Activated CD4-positive, alpha-beta T cell treated with anti-CD3 and anti-CD28 coated beads, Interleukin-2, amount 50 U/mL, for 48 hours (primary cell): ENCODE results near the gene PRKACG.
A peak's percentile ranks its signal among the peaks of the same experiment; 100 is the strongest.
"Not testable (repeated sequence)": the region's sequence is repeated elsewhere in the genome, so short reads cannot be mapped to it uniquely, and the experiment has no call there.

ENCODE experiments used
- DNase-seq, 2 experiments: peaks; one replicate each; pipeline ENCODE4 v3.0.0-alpha.2; 2020

PRKACG gene

GRCh38 chr9:69023650-69024049 is 9.7 kb upstream of the PRKACG start:
- DNase-seq = no peak

- no peak for DNase-seq
These were observed 6.6 kb upstream of the PRKACG start for GRCh38 chr9:69020301-69021145.

- DNase-seq = no peak
These were observed 5.9 kb upstream of the PRKACG start for GRCh38 chr9:69019808-69020207.

- DNase-seq = no peak
These were observed 4.8 kb upstream of the PRKACG start for GRCh38 chr9:69018737-69019136.

- DNase-seq = no peak
These were observed 2.5 kb upstream of the PRKACG start for GRCh38 chr9:69016191-69017096.

GRCh38 chr9:69013382-69013727 is 558 bp downstream of the PRKACG start:
- no peak for DNase-seq

- DNase-seq = no peak
These were observed 1.1 kb downstream of the PRKACG start for GRCh38 chr9:69012696-69013381.

- no peak for DNase-seq
These were observed 4.2 kb downstream of the PRKACG start for GRCh38 chr9:69009708-69010107.

GRCh38 chr9:69004836-69005235 is 9.1 kb downstream of the PRKACG start:
- DNase-seq = no peak

- DNase-seq = no peak
These were observed 10.9 kb downstream of the PRKACG start for GRCh38 chr9:69003051-69003450.

- no peak for DNase-seq
These were observed 12.0 kb downstream of the PRKACG start for GRCh38 chr9:69001921-69002320.

- DNase-seq = peak; percentile 54 to 73
These were observed 14.4 kb downstream of the PRKACG start for GRCh38 chr9:68999393-69000105.

GRCh38 chr9:68998812-68999211 is 15.1 kb downstream of the PRKACG start:
- no peak for DNase-seq

- no peak for DNase-seq
These were observed 15.5 kb downstream of the PRKACG start for GRCh38 chr9:68998385-68998784.

- no peak for DNase-seq
These were observed 16.2 kb downstream of the PRKACG start for GRCh38 chr9:68997666-68998065.

GRCh38 chr9:68996462-68996861 is 17.5 kb downstream of the PRKACG start:
- DNase-seq = no peak

- no peak for DNase-seq
These were observed 18.1 kb downstream of the PRKACG start for GRCh38 chr9:68995776-68996175.

GRCh38 chr9:68991457-68991856 is 22.5 kb downstream of the PRKACG start:
- DNase-seq = no peak

- DNase-seq = not testable (repeated sequence)
These were observed 27.0 kb downstream of the PRKACG start for GRCh38 chr9:68986949-68987348.

- no peak for DNase-seq
These were observed 30.1 kb downstream of the PRKACG start for GRCh38 chr9:68983522-68984424.

- DNase-seq = no peak
These were observed 30.9 kb downstream of the PRKACG start for GRCh38 chr9:68983008-68983411.

- DNase-seq = no peak
These were observed 32.1 kb downstream of the PRKACG start for GRCh38 chr9:68981789-68982188.
